NCI-H82 treated with DMSO at 0.1 percent for 48 hours (cell line): ENCODE results near the gene PPP1R9B.

Experiments
- DNase-seq: peaks from one replicate; lab custom pipeline; 2025; ENCODE audit not compliant: unreplicated experiment; lab: John Stamatoyannopoulos, UW

PPP1R9B gene

GRCh38 chr17:50144355-50144754 is 6.1 kb downstream of the PPP1R9B start:
- no peak for DNase-seq

GRCh38 chr17:50143461-50144176 is 6.9 kb downstream of the PPP1R9B start:
- DNase-seq = no peak

GRCh38 chr17:50141745-50142110 is 8.7 kb downstream of the PPP1R9B start:
- DNase-seq = no peak

- DNase-seq = no peak
Observed at GRCh38 chr17:50141026-50141744, 9.3 kb downstream of the PPP1R9B start.

DNA sequence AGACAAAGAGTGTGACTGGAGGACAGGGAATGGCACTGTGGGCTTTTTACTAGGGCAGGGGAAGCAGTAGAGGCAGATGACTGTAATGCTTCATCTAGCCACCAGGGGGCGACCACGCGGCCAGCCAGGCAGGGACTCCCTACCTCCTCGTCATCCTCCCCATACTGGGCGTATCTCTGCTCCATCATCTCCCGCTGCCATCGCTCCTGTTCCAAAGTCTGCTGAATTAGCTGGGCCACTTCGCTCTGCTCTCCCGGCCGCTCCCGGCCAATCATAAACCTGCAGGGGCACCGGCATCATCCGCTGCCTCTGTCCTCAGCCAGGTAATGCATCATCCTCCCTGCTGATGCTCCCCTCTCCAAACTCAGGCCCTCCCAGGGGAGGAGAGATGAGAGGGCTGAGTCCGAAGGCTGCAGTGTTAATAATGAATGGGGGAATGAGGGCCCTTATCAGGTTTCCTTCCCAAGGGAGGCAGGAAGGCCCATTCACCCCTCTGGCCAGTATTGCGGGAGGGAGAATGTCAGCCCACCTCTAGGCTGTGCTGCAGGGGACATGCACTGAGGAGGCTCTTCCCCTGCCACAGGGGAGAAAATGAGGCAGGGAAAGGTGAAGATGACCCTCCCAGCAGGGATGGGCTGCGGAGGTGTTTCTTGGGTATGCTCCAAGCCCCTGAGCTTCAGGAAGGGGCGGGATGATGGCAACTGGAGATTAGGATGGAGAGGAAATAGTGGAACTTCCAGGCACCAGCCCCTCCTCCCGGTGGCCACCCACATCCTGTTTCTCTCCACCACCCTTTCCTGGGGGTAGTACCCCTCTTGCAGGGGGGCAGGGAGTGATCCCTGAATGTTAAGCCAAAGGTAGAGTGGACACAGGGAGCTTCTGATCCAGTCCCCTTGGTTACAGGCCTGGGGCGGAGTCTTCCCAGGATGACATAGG is 10.3 kb downstream of the PPP1R9B start:
- DNase-seq = no peak

DNA sequence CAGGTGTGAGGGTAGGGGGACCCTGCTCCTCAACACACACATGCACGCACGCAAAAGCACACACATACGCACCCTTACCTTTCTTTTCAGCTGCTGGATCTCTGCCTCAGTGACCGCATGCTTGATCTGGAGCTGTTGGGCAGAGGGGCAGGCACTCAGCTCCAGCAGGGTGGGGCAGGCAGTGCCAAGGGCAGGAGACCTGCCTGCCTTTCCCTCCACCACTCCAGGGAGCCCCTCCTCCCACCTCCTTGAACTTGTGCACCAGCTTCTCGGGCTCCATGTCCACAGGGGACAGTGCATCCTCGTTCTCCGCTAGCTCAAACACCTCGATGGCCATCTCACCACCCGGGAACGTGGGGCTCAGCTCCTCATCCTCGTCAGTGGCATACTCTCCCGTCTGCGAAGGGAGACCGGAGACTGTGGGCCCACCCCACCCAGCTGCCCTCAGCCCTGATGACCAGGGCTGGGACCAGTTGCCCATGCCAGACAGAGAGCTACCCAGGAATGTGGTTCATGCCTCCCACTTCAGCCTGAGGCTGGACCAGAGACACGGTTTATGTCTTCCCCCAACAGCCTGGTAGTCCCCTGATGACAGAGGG is 11.2 kb downstream of the PPP1R9B start:
- DNase-seq = no peak

GRCh38 chr17:50137042-50137441 is 13.4 kb downstream of the PPP1R9B start:
- no peak for DNase-seq

DNA sequence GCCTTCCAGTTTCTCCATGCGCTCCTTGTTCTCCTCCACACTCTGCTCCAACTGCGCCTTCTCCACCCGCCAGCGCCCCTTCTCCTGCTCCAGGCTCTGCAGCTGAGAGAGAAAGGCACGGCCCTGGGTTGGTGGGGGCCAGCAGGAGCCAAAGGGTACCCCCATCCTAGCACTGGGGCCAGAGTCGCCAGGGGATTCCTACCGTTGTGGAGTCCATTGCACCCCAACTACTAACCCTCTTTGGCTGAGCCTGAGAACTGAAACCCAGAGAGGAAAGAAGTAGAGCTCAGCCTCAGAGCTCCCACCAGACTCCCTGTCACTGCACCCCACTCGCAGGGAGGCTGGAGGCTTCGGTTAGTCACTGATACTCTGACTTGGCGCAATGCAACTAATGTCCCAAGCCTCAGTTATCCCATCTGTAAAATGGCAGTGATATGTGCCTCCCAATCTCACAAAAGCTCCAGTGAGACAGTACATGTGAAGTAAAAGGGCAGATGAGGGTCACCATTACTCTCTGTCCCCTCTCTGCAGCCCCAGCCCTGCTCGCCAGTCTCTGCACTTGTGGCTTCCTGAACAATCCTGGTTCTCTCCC is 14.3 kb downstream of the PPP1R9B start:
- DNase-seq = no peak

- no peak for DNase-seq
Observed at GRCh38 chr17:50135316-50136095, 15.0 kb downstream of the PPP1R9B start.

DNA sequence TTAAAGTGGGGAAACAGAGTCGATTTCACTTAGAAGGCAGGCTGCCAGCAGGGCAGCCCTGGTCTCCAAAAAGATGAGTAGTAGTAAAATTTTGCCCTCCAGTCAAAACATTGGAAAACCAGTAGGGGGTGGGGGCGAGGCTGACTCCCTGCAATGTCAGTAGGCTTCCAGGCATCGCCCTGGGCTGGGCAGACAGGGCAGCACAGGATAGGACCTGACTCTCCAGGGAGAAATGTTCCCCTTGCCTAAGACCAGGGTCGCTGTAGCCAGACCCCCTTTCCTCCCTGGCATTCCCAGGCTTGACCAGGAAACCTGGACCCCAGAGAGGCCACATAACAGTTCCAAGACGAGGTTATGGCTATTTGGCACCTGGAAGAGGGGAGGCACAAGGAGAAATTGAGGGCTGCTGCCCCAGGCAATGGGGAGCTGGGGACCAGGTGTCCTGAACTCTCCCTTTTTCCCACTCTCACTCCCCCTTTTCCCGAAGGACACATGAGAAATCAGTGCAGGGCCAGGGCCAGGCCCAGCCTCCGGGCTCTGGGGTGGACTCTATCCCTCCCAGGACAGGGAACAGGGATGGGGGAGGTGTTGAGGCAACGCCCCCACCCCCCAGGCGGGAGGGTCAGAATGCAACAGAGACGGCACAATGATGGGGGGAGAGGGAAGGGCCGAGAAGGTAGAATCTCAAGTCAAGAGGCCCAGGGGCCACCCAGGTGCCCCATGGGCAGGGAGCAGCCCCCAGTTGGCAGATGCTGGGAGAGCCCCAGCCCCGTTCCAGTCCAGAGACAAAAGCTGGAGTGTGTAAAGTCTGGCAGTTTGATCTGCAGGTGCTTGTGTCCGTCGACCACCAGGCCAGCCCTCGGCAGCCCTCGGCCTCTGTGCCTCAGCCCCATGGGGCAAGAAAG is 16.0 kb downstream of the PPP1R9B start:
- DNase-seq = no peak

GRCh38 chr17:50133769-50134099 is 16.7 kb downstream of the PPP1R9B start:
- no peak for DNase-seq

DNA sequence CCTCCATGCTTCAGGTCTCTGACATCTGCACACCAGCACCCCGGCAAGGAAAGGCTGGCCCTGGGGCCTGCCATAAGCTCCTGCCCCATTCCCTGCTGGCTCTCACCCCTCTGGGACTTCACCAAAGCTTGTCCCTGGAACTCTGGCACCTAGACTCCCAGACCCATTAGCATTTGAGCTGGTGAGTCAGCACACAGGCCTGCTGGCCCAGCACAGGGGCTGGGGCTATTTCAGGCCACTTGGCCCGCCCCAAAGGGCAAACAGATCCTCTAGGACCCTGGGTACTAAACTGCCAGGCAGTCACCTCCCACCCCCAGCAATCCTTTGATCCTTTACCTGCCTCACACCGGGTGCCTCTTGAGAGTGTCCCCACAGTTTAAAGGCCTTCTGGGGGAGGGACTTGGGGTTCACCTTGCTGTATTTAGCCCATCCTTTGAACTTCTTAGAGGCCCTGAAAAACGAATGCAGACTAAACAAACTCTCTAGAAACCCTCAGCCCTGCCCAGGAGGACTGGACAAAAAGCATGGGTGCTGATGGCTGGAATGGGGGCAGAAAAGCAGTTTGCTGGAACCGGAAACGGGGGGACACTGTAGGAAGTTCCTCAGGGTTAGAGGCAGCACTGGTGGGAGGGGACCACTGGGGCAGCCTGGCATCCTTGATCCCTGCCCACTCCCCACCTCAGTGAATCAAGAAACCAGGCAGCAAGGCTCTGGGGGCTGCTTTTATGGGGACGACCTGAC is 17.3 kb downstream of the PPP1R9B start:
- DNase-seq = no peak

DNA sequence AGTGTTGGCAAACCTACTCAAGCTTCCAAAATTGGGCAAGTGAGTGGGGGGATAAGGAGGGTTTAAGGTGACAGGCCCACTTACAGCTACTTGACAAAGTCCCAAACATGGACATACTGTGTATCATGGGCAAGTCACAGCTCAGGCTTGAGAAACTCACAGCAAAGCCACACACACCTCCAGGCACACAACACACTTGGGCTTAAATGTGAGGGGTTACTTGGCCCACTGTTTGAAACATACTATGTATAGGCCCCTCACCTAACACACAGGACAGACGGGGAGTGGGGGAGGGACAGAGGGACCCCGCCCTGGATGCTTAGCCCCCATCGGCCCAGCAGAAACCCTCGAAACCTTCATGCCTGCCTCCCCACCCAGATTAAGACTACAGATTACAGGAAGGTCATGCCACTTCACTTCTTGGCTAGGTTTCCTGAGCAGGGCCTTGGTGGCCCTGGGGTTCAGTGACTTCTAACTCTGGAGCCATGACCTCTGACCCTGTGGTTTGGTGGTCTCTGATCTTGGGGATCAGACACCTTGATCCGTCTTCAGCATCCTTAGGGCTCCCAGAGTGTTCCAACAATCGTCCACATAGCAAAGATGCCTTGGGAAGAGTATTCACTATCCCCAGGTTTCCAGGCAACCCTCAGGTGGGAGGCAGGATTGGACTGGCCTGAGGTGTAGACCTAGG is 18.2 kb downstream of the PPP1R9B start:
- no peak for DNase-seq

DNA sequence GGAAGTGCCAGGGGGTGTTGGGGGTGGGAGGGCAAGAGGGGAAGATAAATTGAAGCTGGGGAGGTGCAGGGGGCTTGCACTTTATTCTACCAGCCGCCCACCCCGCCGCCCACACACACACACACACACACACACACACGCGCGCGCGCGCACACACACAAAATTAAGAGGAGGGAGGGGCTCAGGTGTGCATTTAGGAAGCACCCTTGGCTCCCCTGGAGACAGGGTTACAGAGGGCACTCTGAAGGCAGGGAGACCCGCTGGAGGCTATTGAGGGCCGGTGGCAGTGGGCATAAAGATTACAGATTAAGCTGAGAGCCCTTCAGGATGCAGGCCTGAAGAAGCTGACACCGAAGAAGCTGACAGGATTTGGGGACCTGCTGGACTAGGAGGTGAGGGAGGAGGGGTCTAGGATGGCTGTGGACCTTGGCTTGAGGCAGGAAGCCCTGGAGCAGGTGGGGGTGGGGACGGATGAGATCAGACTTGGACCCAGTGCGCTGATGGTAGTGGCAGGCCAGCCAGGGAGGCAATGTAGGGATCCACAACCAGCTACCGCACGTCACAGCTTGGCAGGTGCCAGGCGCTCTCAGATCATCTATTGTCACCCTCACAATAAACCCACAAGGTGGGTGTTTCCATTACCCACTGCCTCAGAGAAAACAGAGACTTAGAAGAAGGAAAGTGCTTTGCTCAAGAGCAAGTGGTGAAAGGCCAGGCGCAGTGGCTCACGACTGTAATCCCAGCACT is 19.7 kb downstream of the PPP1R9B start:
- DNase-seq = no peak

- no peak for DNase-seq
Observed at GRCh38 chr17:50129728-50130558, 20.5 kb downstream of the PPP1R9B start, which contains the start of gene SAMD14. TSS of gene SAMD14 (minus strand) at chr17:50130160. CDS start at chr17:50124959, 5,201 bp downstream.

DNA sequence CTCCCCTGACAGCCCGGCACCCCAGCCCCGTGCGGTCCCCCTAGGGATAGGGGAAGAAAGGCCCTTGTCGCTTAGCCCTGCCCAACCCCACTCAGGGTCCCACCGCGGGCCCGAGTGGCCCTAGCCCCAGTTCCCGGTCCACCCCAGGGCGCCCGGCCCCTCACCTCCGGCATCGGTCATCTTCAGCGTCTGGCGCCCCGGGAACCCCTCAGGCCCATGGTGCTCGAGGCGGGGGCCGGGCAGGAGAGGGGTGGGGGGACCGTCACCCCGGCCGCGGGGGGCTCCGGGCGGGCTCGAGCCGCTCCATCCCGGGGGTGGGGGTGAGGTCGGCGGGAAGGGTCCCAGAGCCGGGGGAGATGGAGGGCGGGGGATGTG is 21.1 kb downstream of the PPP1R9B start:
- DNase-seq = no peak
